Inferior parietal cortex (tissue), 1 donor: ENCODE data around the gene LPAR3.
"Not testable (repeated sequence)": the region's sequence is repeated elsewhere in the genome, so short reads cannot be mapped to it uniquely, and the experiment has no call there.

Source experiments
- DNase-seq: peaks from one replicate; pipeline ENCODE4 v3.0.0-alpha.2; 2016; ENCODE audit errors: extremely low spot score

The LPAR3 gene

GRCh38 chr1:84902727-84903126, 9.7 kb upstream of the LPAR3 start:
- DNase-seq: not testable (repeated sequence)

DNA sequence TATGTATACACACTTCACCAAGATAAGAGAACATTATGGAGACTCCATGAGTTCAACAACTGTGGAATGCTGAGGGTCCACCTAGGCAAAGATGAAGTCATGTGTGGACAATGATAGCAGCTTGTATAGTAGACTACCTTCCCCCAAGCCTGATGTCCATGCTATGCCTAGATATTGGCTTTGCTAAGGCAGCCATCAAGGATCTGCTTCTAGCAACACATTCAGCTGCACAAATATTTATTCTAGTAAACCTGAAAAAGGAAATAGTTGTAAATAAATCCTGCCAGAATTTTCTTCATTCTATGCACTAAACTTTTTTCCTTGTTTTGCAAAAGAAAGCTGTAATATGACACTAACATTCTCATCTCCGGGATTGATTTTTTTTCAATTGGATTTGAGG, 7.0 kb upstream of the LPAR3 start:
- DNase-seq: no peak

- no peak for DNase-seq
These were observed 3.3 kb upstream of the LPAR3 start for GRCh38 chr1:84896279-84896678.

GRCh38 chr1:84890566-84890965, 2.4 kb downstream of the LPAR3 start:
- no peak for DNase-seq

- DNase-seq: no peak
These were observed 3.6 kb downstream of the LPAR3 start for GRCh38 chr1:84889437-84889836.

- no peak for DNase-seq
These were observed 4.3 kb downstream of the LPAR3 start for GRCh38 chr1:84888753-84889152.

- no peak for DNase-seq
These were observed 5.6 kb downstream of the LPAR3 start for GRCh38 chr1:84887261-84887934.

- DNase-seq: no peak
These were observed 7.5 kb downstream of the LPAR3 start for GRCh38 chr1:84885469-84885868.

DNA sequence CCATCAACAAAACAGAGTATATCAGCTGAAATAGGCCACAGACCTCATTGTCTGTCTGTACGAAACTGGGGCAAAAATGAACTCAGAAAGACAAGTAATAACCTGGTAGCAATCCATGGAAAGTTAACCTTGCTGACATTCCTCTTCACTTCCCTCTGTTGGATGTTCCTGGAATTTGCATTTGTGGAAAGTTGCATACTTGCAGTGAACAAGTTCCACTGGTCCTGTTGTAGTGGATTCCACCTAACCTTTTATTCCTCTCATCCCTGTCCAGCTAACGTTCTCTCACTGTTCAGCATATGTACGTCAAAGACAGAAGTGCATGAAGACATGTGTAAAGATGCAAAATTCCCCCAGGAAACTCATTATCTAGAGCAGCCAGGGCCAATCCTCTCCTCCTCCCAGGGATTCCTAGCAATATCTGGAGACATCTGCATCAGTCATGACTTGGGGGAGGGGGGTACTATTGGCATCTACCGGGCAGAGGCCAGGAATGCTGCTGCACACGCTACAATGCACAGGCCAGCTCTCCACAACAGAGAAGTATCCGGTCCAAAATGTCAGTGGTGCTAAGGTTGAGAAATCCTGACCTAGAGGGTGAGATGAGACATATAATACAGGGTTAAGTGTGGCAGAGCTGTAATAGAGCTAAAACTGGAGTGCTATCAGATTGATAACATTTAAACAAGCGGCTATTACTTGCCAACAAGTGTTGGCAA, 8.2 kb downstream of the LPAR3 start:
- DNase-seq: no peak

DNA sequence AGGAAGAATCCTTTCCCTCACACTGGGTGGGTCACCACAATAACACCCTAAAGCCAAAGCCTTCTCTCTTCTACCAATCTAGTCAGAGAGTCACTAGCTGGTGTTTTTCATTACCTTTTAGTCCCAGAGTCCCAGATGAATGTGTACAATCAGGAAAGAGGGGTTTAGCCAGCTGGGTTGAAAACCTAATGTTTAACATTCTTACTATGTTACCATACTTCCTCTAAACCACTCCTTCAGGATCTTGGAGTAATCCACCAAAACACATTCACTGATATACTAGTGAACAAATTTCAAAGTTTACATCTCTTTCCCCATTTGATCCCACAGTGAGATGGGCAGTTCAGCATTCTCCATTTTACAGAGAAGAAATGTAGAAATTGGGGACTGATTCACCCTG, 9.7 kb downstream of the LPAR3 start:
- no peak for DNase-seq

DNA sequence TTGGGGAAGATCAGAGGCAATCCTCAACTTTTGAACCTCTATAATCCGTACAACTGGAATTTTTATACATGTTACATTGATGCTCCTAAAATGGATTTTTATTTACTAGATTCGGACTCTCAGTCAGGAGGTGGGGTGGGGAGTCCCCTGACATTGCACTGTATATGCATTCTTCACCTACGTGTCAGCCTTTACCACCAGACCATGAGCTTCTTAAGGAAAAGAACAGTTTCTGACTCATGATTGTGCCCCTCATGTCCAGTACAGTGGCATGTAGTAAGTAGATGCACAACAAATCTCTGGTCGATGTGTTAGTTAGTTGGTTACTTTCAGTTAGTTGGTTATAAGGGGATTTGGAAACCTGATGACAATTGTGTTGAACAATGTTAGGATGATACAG, 15.4 kb downstream of the LPAR3 start:
- DNase-seq: no peak

- DNase-seq: no peak
These were observed 16.7 kb downstream of the LPAR3 start for GRCh38 chr1:84876353-84876752.

- DNase-seq: no peak
These were observed 19.6 kb downstream of the LPAR3 start for GRCh38 chr1:84873366-84873765.

DNA sequence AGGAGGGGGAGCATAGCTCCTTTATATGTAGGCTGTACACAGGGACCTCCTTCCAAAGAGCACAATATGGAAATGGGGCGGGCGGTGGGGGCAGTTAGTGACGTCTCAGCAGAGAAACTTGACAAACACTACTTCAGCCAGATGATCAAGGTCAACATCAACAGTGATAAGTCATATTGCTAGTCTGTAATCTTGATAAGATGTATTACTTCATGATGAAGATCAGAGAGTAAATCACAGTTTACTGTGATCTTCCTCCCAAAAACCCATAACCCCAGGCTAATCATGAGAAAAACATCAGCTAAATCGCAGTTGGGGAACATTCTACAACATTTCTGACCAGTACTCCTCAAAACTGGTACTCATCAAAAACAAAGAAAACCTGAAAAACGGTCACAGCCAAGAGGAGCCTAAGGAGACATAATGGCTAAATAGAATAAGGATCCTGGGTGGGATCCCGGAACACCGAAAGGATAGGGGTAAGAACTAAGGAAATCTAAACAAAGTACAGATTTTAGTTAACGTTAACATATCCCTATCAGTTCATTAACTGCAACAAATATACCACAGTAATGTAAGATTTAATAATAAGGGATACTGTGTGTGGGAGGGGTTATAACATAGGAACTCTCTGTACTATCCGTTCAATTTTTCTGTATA, 20.2 kb downstream of the LPAR3 start:
- no peak for DNase-seq

- DNase-seq: no peak
These were observed 21.8 kb downstream of the LPAR3 start for GRCh38 chr1:84871181-84871580.

DNA sequence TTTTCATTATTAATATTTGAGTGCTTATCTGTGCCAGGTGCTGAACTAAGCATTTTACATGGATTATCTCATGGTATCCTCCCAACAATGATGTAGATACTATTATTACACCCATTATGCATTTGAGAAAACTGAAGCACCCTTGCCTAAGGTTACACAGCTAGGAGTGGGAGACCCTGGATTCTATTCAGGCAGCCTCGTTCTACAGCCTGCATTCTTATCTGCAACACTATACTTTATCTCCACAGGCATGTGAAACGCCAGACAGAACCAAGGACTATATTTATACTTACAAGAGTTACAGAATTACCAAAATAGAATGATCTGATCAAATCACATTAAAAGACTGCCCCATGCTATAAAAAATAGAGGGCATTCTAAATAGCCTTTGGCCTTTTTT, 22.4 kb downstream of the LPAR3 start:
- no peak for DNase-seq

DNA sequence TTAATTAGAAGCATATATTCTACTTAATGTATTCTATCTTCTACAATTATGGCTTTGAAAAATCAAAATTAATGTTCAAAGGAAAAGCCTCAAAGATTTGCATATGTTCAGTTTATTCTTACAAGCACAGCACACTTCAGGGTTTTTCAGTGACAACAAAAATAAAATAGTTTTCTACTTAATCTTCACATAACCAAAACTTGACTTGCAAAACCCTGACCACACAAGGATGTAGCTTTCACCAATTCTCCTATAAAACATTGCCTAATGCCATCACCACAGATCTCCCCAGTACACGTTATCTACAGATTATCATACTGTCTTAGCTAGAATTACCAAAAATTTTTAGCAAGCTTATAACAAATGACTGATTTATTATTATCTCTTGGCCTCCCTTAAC, 23.3 kb downstream of the LPAR3 start:
- DNase-seq: no peak

- no peak for DNase-seq
These were observed 30.2 kb downstream of the LPAR3 start for GRCh38 chr1:84862810-84863251.

GRCh38 chr1:84861988-84862644, 30.9 kb downstream of the LPAR3 start:
- DNase-seq: no peak

GRCh38 chr1:84861516-84861915, 31.5 kb downstream of the LPAR3 start:
- DNase-seq: no peak

GRCh38 chr1:84859866-84860265, 33.1 kb downstream of the LPAR3 start:
- no peak for DNase-seq

DNA sequence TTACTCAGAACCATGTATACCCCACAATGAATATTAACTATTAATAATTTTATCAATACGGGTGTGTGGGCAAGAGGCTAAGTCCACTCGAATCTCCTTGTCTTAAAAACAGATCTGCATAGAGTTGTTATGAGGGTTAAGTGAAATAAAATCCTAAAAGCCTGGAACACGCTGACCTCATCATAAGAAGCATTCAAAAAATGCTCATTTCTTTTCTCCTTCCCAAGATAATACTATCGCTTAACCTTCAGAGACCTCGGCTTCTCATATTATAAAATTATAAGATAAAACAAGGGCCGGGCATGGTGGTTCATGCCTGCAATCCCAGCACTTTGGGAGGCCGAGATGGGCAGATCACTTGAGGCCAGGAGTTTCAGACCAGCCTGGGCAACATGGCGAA, 35.1 kb downstream of the LPAR3 start:
- DNase-seq: no peak
